Mesenchymal stem cell (in vitro differentiated cells and primary cell): ENCODE measurements around the gene PIGM.
A peak's percentile ranks its signal among the peaks of the same experiment; 100 is the strongest.

Experiments
- DNase-seq: peaks from one replicate; pipeline ENCODE4 v3.0.0-alpha.2; 2013
- H2AFZ ChIP-seq: one replicate; pipeline ENCODE4 v1.6.1; 2013; ENCODE audit warnings: low read depth, mild to moderate bottlenecking, control low read depth, inconsistent platforms, low read length, moderate library complexity
- H2AK5ac ChIP-seq: 2 replicates; pipeline ENCODE4 v1.6.1; 2013; ENCODE audit warnings: low read length, moderate library complexity, mild to moderate bottlenecking, inconsistent platforms; ENCODE audit not compliant: severe bottlenecking
- H2BK120ac ChIP-seq: one replicate; pipeline ENCODE4 v1.6.1; 2013; ENCODE audit warnings: low read depth, mild to moderate bottlenecking, inconsistent platforms, low read length, moderate library complexity
- H2BK12ac ChIP-seq, 2 experiments: one replicate each; pipeline ENCODE4 v1.6.1; 2013; ENCODE audit warnings: inconsistent platforms in 2 of 2, low read length in 2 of 2, mild to moderate bottlenecking in 2 of 2, moderate library complexity in 2 of 2, control low read depth in 1 of 2
- H2BK15ac ChIP-seq: one replicate; pipeline ENCODE4 v1.6.1; 2013; ENCODE audit warnings: mild to moderate bottlenecking, low read depth, inconsistent platforms; ENCODE audit not compliant: poor library complexity, severe bottlenecking
- H2BK5ac ChIP-seq: 2 replicates; pipeline ENCODE4 v1.6.1; 2013; ENCODE audit warnings: low read depth, mild to moderate bottlenecking, low read length, control low read depth, inconsistent platforms; ENCODE audit not compliant: poor library complexity, severe bottlenecking
- H3K14ac ChIP-seq, 2 experiments: one replicate each; pipeline ENCODE4 v1.6.1; 2013; ENCODE audit warnings: inconsistent platforms in 2 of 2, low read length in 2 of 2, control low read depth in 1 of 2, mild to moderate bottlenecking in 1 of 2, moderate library complexity in 1 of 2
- H3K18ac ChIP-seq, 2 experiments: one replicate each; pipeline ENCODE4 v1.6.1; 2013; ENCODE audit warnings: inconsistent platforms in 2 of 2, low read length in 2 of 2, control low read depth in 1 of 2, low read depth in 1 of 2, mild to moderate bottlenecking in 1 of 2
- H3K23ac ChIP-seq, 2 experiments: one replicate each; pipeline ENCODE4 v1.6.1; 2013; ENCODE audit warnings: inconsistent platforms in 2 of 2, low read length in 2 of 2, mild to moderate bottlenecking in 2 of 2, moderate library complexity in 2 of 2, control low read depth in 1 of 2
- H3K27ac ChIP-seq: 2 replicates; pipeline ENCODE4 v1.5.1; 2013; ENCODE audit warnings: mild to moderate bottlenecking, moderate library complexity, low read length, control low read depth, inconsistent platforms; ENCODE audit not compliant: poor library complexity, severe bottlenecking
- H3K27me3 ChIP-seq, 2 experiments: 2 replicates each; pipeline versions ENCODE4 v1.6.1 to v1.7.0; 2013; ENCODE audit warnings: low read length in 2 of 2, mild to moderate bottlenecking in 2 of 2, moderate library complexity in 2 of 2, control low read depth in 1 of 2, inconsistent platforms in 1 of 2; ENCODE audit not compliant: control insufficient read depth in 1 of 2, insufficient read depth in 1 of 2
- H3K36me3 ChIP-seq, 2 experiments: 2 replicates each; pipeline versions ENCODE4 v1.6.1 to v1.7.0; 2013; ENCODE audit warnings: low read length in 2 of 2, control low read depth in 1 of 2, inconsistent platforms in 1 of 2, low read depth in 1 of 2, mild to moderate bottlenecking in 1 of 2; ENCODE audit not compliant: insufficient read depth in 2 of 2, control insufficient read depth in 1 of 2
- H3K4ac ChIP-seq, 2 experiments: one replicate each; pipeline ENCODE4 v1.6.1; 2013; ENCODE audit warnings: inconsistent platforms in 2 of 2, low read length in 2 of 2, mild to moderate bottlenecking in 2 of 2, moderate library complexity in 2 of 2, control low read depth in 1 of 2, low read depth in 1 of 2
- H3K4me1 ChIP-seq: 2 replicates; pipeline ENCODE4 v1.6.1; 2013; ENCODE audit warnings: low read depth, low read length, control low read depth; ENCODE audit not compliant: control insufficient read depth, insufficient read depth
- H3K4me2 ChIP-seq: 2 replicates; pipeline ENCODE4 v1.6.1; 2013; ENCODE audit warnings: low read length, mild to moderate bottlenecking, inconsistent platforms; ENCODE audit not compliant: poor library complexity, severe bottlenecking
- H3K4me3 ChIP-seq, 2 experiments: 2 replicates each; pipeline versions ENCODE4 v1.5.1 to v1.7.0; 2013; ENCODE audit warnings: low read length in 2 of 2, mild to moderate bottlenecking in 2 of 2, control low read depth in 1 of 2, low read depth in 1 of 2; ENCODE audit not compliant: insufficient read depth in 1 of 2
- H3K79me1 ChIP-seq: replicated peaks from 2 replicates; pipeline ENCODE4 v1.6.1; 2013; ENCODE audit warnings: mild to moderate bottlenecking, control low read depth, low read length, inconsistent platforms; ENCODE audit not compliant: poor library complexity, severe bottlenecking
- H3K9ac ChIP-seq: 2 replicates; pipeline ENCODE4 v1.7.0; 2013; ENCODE audit warnings: mild to moderate bottlenecking, low read length, moderate library complexity
- H3K9me3 ChIP-seq: 2 replicates; pipeline ENCODE4 v1.7.0; 2013; ENCODE audit warnings: mild to moderate bottlenecking, low read length; ENCODE audit not compliant: control insufficient read depth
- H4K8ac ChIP-seq: one replicate; pipeline ENCODE4 v1.6.1; 2013; ENCODE audit warnings: inconsistent platforms, mild to moderate bottlenecking, low read length, moderate library complexity
- H4K91ac ChIP-seq: one replicate; pipeline ENCODE4 v1.6.1; 2013; ENCODE audit warnings: mild to moderate bottlenecking, low read length, inconsistent platforms
- WGBS: methylation state at CpG from one replicate; pipeline ENCODE4 v1.1.7; 2013; ENCODE audit warnings: mixed read lengths; 5-methylcytosine and 5-hydroxymethylcytosine counted together

Gene PIGM

DNA sequence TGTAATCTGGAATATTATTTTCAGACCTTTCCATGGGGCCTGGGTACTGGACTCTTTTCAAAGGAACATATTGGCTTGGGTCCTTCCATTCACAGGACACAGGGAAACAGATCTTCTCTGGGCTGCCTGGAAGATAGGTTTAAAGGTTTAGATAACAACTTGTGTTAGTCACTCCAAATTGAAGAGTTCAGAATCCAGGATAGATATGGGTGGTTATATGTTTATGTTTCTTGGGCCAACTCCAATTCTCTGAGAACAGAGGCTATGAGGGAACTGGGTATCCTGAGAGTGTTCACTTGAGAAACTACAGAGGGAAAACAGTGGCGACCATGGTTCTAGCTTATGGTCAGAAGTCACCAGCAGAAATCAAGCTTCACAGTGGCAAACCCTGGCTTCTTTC lies 8.7 kb upstream of the PIGM start:
- H3K14ac ChIP-seq, result no peak overlapping the region
- H3K4me2 ChIP-seq, result no peak overlapping the region
- H3K27me3 ChIP-seq, result peaks cover 9 to 61% of the 10 kb centered on the region in 2 experiments
- H4K91ac ChIP-seq, result no peak overlapping the region
- 94% methylated on average over 1 of the region's 1 CpG for WGBS
- no peak overlapping the region for H3K4ac ChIP-seq
- H2BK12ac ChIP-seq, result no peak overlapping the region
- no peak overlapping the region for H2AFZ ChIP-seq
- H4K8ac ChIP-seq, result no peak overlapping the region
- H3K18ac ChIP-seq, result no peak overlapping the region
- no peak overlapping the region for H2BK5ac ChIP-seq
- no peak overlapping the region for H3K4me3 ChIP-seq
- no peak overlapping the region for H3K27ac ChIP-seq
- no peak overlapping the region for H2BK120ac ChIP-seq
- H2BK15ac ChIP-seq, result no peak overlapping the region
- no peaks in the 10 kb centered on the region for H3K36me3 ChIP-seq
- H3K9ac ChIP-seq, result no peak overlapping the region
- H3K9me3 ChIP-seq, result no peaks in the 10 kb centered on the region
- no peak overlapping the region for H3K23ac ChIP-seq
- H2AK5ac ChIP-seq, result no peak overlapping the region
- no peaks in the 10 kb centered on the region for H3K4me1 ChIP-seq
- no peak for DNase-seq
- no peaks in the 10 kb centered on the region for H3K79me1 ChIP-seq

DNA sequence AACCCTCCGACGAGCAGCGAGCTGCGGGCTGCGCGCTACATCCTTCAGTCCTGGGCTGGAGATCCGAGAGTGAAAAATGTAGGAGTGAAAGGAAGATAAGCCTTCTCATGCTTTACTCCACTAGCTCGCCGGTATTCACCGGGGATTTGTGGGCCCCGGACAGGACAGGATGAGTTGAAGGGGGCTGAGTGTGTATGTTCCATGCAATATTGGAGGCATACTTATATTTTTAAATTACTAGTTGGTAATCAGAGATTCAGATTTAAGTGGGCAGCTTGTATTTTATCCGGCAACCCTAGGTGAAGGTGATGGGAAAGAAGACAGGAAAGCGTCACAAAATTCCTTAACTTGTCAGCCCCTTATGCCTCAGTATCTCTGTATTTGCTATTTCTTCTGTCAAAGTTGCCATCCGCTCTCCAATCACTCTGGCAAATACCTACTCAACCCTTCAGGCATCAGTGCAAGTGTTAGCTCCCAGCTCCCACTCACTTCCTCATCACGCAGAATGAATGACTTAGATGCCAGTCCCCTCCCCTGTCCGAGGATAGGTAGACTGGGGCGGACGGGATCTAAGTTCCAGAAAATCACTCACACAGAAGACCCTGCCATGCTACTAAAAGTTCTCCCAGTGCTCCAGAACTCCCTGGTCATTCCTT lies 503 bp upstream of the PIGM start:
- Histone ChIP-seq H3K14ac (no peak overlapping the region), H2BK120ac (no peak overlapping the region), H3K23ac (no peak overlapping the region), H2BK5ac (peak overlapping the region; percentile 35), H3K4me3 (peak overlapping the region; percentile 84 to 97), H3K27ac (peak overlapping the region; percentile 57), H2BK12ac (no peak overlapping the region), H3K4me1 (peaks cover 10% of the 10 kb centered on the region), H2BK15ac (no peak overlapping the region), H3K9me3 (no peaks in the 10 kb centered on the region), H3K36me3 (no peaks in the 10 kb centered on the region), H3K4me2 (peak overlapping the region; percentile 86), H3K27me3 (peaks cover 0 to 14% of the 10 kb centered on the region in 2 experiments), H3K9ac (peak overlapping the region; percentile 79), H2AFZ (peak overlapping the region; percentile 91), H3K4ac (peak overlapping the region in 1 of 2 experiments; percentile 73), H3K18ac (peak overlapping the region in 1 of 2 experiments; percentile 81), H3K79me1 (peaks cover 15% of the 10 kb centered on the region), H4K91ac (no peak overlapping the region), H4K8ac (peak overlapping the region; percentile 33), H2AK5ac (no peak overlapping the region)
- no peak for DNase-seq
- WGBS, result 11% methylated on average over 18 of the region's 18 CpGs

DNA sequence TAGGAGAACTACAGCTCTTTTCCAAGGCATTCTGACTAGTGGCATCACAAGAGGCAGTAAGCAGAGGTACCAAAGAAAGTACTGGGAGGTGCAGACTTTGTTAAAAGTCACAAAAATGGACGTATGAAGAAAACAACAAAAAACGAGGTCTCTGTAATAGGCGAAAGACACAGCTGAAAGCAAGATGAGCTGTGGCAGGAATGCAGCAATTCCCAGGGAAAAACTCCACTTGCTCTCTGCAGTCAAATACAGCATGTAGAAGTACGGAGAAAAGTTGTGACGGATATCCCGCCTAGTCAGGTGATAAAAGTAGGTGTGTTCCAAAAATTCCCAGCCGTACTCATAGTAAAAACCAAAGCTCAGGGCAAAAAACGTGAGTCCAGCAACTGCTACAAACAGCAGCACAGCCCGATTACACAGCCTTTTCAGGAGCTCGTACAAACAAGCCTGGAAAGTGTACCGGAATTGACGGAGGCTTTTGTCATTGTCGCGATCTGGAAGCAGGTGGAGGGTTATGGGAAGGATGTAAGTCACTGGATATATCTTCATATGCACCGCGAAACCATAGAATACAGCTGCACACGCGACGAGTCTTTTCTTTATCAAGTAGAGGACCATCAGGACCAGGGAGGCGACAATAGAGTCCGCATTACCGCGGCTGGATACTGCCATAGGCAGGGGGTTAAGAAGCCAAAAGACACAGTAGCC lies 979 bp downstream of the PIGM start:
- Histone ChIP-seq H3K4me1 (peaks cover 10% of the 10 kb centered on the region), H2BK5ac (no peak overlapping the region), H2AK5ac (no peak overlapping the region), H3K27me3 (peaks cover 0 to 10% of the 10 kb centered on the region in 2 experiments), H3K79me1 (peaks cover 15% of the 10 kb centered on the region), H3K9me3 (no peaks in the 10 kb centered on the region), H4K8ac (no peak overlapping the region), H3K4me2 (peak overlapping the region; percentile 86), H2AFZ (peak overlapping the region; percentile 74), H4K91ac (no peak overlapping the region), H3K36me3 (no peaks in the 10 kb centered on the region), H2BK120ac (no peak overlapping the region), H3K27ac (no peak overlapping the region), H3K23ac (no peak overlapping the region), H3K18ac (no peak overlapping the region), H2BK12ac (no peak overlapping the region), H3K4ac (peak overlapping the region in 1 of 2 experiments; percentile 47), H3K9ac (peak overlapping the region; percentile 79), H3K4me3 (peak overlapping the region; percentile 84 to 97), H3K14ac (no peak overlapping the region), H2BK15ac (no peak overlapping the region)
- WGBS, result 19% methylated on average over 22 of the region's 23 CpGs
- peak; percentile 2 for DNase-seq

DNA sequence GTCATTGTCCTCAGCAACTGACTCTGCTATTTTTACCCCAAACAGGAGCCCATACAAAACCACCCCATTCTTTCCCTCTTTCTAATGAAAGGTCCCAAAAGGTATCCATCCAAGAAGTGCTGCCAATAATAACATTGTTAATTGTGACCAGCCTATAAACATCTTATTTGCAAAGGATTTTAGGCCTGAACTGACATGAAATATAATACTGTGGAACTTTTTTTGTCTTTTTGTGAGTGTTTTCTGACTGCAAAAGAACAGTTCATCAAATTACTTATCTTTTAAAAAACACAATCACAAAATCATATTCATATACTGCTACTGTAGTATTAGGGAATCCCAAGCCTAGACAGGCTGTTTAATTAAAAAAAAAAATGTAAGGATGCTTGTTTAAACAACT lies 3.4 kb downstream of the PIGM start:
- H3K9ac ChIP-seq, result no peak overlapping the region
- H3K79me1 ChIP-seq, result peaks cover 15% of the 10 kb centered on the region
- peaks cover 10% of the 10 kb centered on the region for H3K4me1 ChIP-seq
- no peak overlapping the region for H2AK5ac ChIP-seq
- H3K23ac ChIP-seq, result no peak overlapping the region
- H2BK5ac ChIP-seq, result no peak overlapping the region
- H2BK12ac ChIP-seq, result no peak overlapping the region
- H3K27me3 ChIP-seq, result no peaks in the 10 kb centered on the region
- no peak overlapping the region for H2BK120ac ChIP-seq
- no peak overlapping the region for H3K4me3 ChIP-seq
- no peak for DNase-seq
- no peak overlapping the region for H2AFZ ChIP-seq
- no peak overlapping the region for H3K4ac ChIP-seq
- no peak overlapping the region for H4K8ac ChIP-seq
- no peak overlapping the region for H4K91ac ChIP-seq
- no peak overlapping the region for H3K27ac ChIP-seq
- no peak overlapping the region for H3K4me2 ChIP-seq
- H3K36me3 ChIP-seq, result no peaks in the 10 kb centered on the region
- H2BK15ac ChIP-seq, result no peak overlapping the region
- no peaks in the 10 kb centered on the region for H3K9me3 ChIP-seq
- no peak overlapping the region for H3K14ac ChIP-seq
- H3K18ac ChIP-seq, result no peak overlapping the region
